SK-N-SH (cell line): ENCODE results near the gene NR1H4.

Source experiments
- EZH2phosphoT487 ChIP-seq: fragments of 200-600 bp; sonication (generic); IDR thresholded peaks from 2 replicates; pipeline ENCODE4 v1.6.1; 2017; ENCODE audit warnings: low read depth, mixed run types, mild to moderate bottlenecking, antibody characterized with exemption, moderate library complexity, borderline replicate concordance
- TF ChIP-seq, protein P1 (sequence below): IDR thresholded peaks from 2 replicates; pipeline ENCODE4 v1.4.0; 2012; ENCODE audit warnings: low read depth

DNA sequence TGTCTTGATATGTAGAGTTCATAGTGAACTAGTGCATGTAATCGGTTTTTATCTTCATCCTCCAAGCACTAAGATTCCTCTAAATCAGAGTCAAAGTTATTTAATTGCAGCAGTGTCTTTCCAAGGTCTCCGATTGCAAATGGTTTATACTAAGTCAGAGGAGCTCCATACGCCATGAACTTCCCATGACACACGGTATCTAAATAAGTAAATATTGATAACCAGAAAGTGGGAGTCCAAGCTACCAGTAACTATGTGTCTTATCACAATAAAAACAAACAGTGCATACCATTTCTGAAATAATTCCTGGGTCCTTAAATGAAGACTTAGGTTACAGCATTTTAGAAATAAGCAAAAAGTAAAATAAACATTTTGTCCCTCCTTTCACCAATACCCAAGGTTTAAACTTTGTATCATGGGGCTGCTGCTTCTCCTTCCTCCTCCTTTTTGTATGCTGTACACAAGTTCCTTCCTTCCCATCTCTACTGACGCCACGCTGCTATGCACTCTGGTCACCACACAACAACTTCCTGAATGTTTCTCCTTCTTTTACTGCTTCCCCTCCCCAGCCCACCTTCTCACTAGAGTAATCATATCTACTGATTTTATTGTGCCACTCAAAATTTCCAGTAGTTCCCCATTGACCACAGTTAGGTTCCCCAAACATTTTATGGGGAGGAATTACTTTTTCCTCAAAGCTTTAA, 10.7 kb downstream of the NR1H4 start:
- no peak for TF ChIP-seq EZH2phosphoT487
- TF ChIP-seq, protein P1, sequence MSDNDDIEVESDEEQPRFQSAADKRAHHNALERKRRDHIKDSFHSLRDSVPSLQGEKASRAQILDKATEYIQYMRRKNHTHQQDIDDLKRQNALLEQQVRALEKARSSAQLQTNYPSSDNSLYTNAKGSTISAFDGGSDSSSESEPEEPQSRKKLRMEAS: no peak
